ENCODE results near the gene SLITRK6.

DNA sequence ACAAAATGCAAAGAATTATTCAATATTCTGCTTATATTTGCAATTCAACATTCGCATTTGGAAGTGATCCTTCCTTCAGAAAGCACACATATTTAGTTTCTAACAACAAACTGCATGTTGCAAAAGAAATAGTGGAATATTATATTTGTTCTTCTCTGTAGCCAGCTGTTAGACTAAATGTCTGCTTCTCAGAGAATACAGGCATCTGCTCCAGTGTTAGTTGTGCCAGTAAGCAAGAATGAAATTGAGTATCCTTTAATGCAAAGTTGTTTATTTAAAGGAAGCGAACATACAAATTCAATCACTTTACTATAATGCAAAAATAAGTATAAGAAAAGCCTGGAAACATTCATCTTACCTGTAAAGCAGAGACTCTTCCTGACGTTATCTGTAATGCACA, 663 bp downstream of the SLITRK6 start:
- TF ChIP-seq, protein P1, sequence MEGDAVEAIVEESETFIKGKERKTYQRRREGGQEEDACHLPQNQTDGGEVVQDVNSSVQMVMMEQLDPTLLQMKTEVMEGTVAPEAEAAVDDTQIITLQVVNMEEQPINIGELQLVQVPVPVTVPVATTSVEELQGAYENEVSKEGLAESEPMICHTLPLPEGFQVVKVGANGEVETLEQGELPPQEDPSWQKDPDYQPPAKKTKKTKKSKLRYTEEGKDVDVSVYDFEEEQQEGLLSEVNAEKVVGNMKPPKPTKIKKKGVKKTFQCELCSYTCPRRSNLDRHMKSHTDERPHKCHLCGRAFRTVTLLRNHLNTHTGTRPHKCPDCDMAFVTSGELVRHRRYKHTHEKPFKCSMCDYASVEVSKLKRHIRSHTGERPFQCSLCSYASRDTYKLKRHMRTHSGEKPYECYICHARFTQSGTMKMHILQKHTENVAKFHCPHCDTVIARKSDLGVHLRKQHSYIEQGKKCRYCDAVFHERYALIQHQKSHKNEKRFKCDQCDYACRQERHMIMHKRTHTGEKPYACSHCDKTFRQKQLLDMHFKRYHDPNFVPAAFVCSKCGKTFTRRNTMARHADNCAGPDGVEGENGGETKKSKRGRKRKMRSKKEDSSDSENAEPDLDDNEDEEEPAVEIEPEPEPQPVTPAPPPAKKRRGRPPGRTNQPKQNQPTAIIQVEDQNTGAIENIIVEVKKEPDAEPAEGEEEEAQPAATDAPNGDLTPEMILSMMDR (IDR thresholded peaks at IDR 0.05): no peak
- no peak for TF ChIP-seq POLR2A (IDR thresholded peaks at IDR 0.05)

Data from uterus (tissue), 2 donors.